SU-DHL-6 (cell line): ENCODE data around the gene RNF214.

Source experiments
- EZH2phosphoT487 ChIP-seq: fragments of 200-600 bp; sonication (generic), shearing (Covaris generic); conservative IDR thresholded peaks from 2 replicates; pipeline ENCODE4 v1.6.1; 2018; ENCODE audit warnings: mild to moderate bottlenecking, antibody characterized with exemption, low read length, moderate library complexity, mixed read lengths
- TF ChIP-seq, protein P1 (sequence below): fragments of 200-600 bp; sonication (generic); IDR thresholded peaks from one replicate; pipeline ENCODE4 v1.5.1; 2017; ENCODE audit warnings: antibody characterized with exemption, mild to moderate bottlenecking, low read length, moderate library complexity; ENCODE audit not compliant: insufficient read depth, poor library complexity, severe bottlenecking

- TF ChIP-seq, protein P1, sequence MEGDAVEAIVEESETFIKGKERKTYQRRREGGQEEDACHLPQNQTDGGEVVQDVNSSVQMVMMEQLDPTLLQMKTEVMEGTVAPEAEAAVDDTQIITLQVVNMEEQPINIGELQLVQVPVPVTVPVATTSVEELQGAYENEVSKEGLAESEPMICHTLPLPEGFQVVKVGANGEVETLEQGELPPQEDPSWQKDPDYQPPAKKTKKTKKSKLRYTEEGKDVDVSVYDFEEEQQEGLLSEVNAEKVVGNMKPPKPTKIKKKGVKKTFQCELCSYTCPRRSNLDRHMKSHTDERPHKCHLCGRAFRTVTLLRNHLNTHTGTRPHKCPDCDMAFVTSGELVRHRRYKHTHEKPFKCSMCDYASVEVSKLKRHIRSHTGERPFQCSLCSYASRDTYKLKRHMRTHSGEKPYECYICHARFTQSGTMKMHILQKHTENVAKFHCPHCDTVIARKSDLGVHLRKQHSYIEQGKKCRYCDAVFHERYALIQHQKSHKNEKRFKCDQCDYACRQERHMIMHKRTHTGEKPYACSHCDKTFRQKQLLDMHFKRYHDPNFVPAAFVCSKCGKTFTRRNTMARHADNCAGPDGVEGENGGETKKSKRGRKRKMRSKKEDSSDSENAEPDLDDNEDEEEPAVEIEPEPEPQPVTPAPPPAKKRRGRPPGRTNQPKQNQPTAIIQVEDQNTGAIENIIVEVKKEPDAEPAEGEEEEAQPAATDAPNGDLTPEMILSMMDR = no peak
- no peak for TF ChIP-seq EZH2phosphoT487
Measured at GRCh38 chr11:117327567-117328374, 95.3 kb downstream of the RNF214 start, which contains the start of gene CEP164.
